GM23338 (cell line): ENCODE measurements around the gene CES3. TPM values are rescaled to one million over a fixed set of nuclear protein-coding genes. Genes with fewer than 3 reads are reported as not detected.

ENCODE experiments used
- ATAC-seq: fragments of 200-7000 bp; cut with Tn5 transposase; 3 replicates; pipeline ENCODE4 v1.9.1; 2020
- DNase-seq: peaks from one replicate; pipeline ENCODE4 v3.0.0-alpha.2; 2015; ENCODE audit warnings: low spot score
- H2AFZ ChIP-seq: fragments of 200-600 bp; sonication (generic); 2 replicates; pipeline ENCODE4 v1.8.0; 2016; ENCODE audit warnings: antibody characterized with exemption, mild to moderate bottlenecking, moderate library complexity
- H3F3A ChIP-seq: fragments of 200-600 bp; sonication (generic); replicated peaks from 2 replicates; pipeline ENCODE4 v1.8.0; 2017; ENCODE audit warnings: antibody characterized with exemption, mixed run types, low read depth
- H3K27ac ChIP-seq: fragments of 200-600 bp; sonication (generic); 2 replicates; pipeline ENCODE4 v1.6.1; 2016; ENCODE audit warnings: low read depth
- H3K27me3 ChIP-seq: fragments of 200-600 bp; sonication (generic); 2 replicates; pipeline ENCODE4 v1.8.0; 2016; ENCODE audit warnings: mild to moderate bottlenecking, mixed run types, moderate library complexity; ENCODE audit not compliant: insufficient read depth
- H3K36me3 ChIP-seq: fragments of 200-600 bp; sonication (generic); 2 replicates; pipeline ENCODE4 v1.8.0; 2016; ENCODE audit warnings: mild to moderate bottlenecking; ENCODE audit not compliant: insufficient read depth
- H3K4me1 ChIP-seq: fragments of 200-600 bp; sonication (generic); 2 replicates; pipeline ENCODE4 v1.8.0; 2016; ENCODE audit warnings: mild to moderate bottlenecking, moderate library complexity; ENCODE audit not compliant: insufficient read depth
- H3K4me2 ChIP-seq: fragments of 200-600 bp; sonication (generic); 2 replicates; pipeline ENCODE4 v1.7.1; 2017; ENCODE audit warnings: mixed run types
- H3K4me3 ChIP-seq: fragments of 200-600 bp; sonication (generic); 2 replicates; pipeline ENCODE4 v1.6.1; 2016; ENCODE audit warnings: mixed run types
- H3K79me2 ChIP-seq: fragments of 200-600 bp; sonication (generic); replicated peaks from 2 replicates; pipeline ENCODE4 v1.8.0; 2017; ENCODE audit warnings: mild to moderate bottlenecking; ENCODE audit not compliant: insufficient read depth
- H3K9me2 ChIP-seq: fragments of 200-600 bp; sonication (generic); 2 replicates; pipeline ENCODE4 v1.8.0; 2017; ENCODE audit not compliant: insufficient read depth
- H4K20me1 ChIP-seq: fragments of 200-600 bp; sonication (generic); replicated peaks from 2 replicates; pipeline ENCODE4 v1.8.0; 2017; ENCODE audit warnings: mild to moderate bottlenecking; ENCODE audit not compliant: insufficient read depth
- H3K27ac Mint-ChIP-seq: 2 replicates; pipeline ENCODE4 v1.8.0; 2020; ENCODE audit warnings: inconsistent platforms, mild to moderate bottlenecking, moderate library complexity, mixed read lengths
- H3K27me3 Mint-ChIP-seq: 3 replicates; pipeline ENCODE4 v1.8.0; 2022; ENCODE audit warnings: low read depth, mild to moderate bottlenecking, moderate library complexity, mixed read lengths, inconsistent platforms; ENCODE audit not compliant: insufficient read depth, poor library complexity
- H3K36me3 Mint-ChIP-seq: 3 replicates; pipeline ENCODE4 v1.8.0; 2021; ENCODE audit warnings: low read depth, mild to moderate bottlenecking, inconsistent platforms, moderate library complexity, mixed read lengths
- H3K4me1 Mint-ChIP-seq: 3 replicates; pipeline ENCODE4 v1.8.0; 2020; ENCODE audit warnings: mild to moderate bottlenecking, inconsistent platforms, mixed read lengths
- H3K4me3 Mint-ChIP-seq: 3 replicates; pipeline ENCODE4 v1.8.0; 2021; ENCODE audit warnings: moderate library complexity, mild to moderate bottlenecking, inconsistent platforms, mixed read lengths
- H3K9me3 Mint-ChIP-seq: 3 replicates; pipeline ENCODE4 v1.8.0; 2020; ENCODE audit warnings: moderate library complexity, mild to moderate bottlenecking, inconsistent platforms, mixed read lengths
- CREB1 ChIP-seq: fragments of 250-450 bp; sonication (Bioruptor Pico); IDR thresholded peaks from 2 replicates; pipeline ENCODE4 v1.5.0; 2020; ENCODE audit warnings: low read depth, mild to moderate bottlenecking, moderate library complexity
- EZH2 ChIP-seq: fragments of 200-600 bp; sonication (generic); IDR thresholded peaks from one replicate; pipeline ENCODE4 v1.8.0; 2017; ENCODE audit warnings: antibody characterized with exemption, mild to moderate bottlenecking, low read depth; ENCODE audit not compliant: unreplicated experiment
- EZH2phosphoT487 ChIP-seq: fragments of 200-600 bp; sonication (generic); IDR thresholded peaks from one replicate; pipeline ENCODE4 v1.8.1; 2018; ENCODE audit warnings: antibody characterized with exemption; ENCODE audit not compliant: unreplicated experiment
- JUNB ChIP-seq: IDR thresholded peaks from one replicate; pipeline ENCODE4 v1.6.1; 2016; ENCODE audit warnings: antibody characterized with exemption; ENCODE audit not compliant: unreplicated experiment
- NANOG ChIP-seq: IDR thresholded peaks from 2 replicates; pipeline ENCODE4 v1.6.1; 2016; ENCODE audit warnings: antibody characterized with exemption, borderline replicate concordance
- POLR2AphosphoS5 ChIP-seq: IDR thresholded peaks from 2 replicates; pipeline ENCODE4 v1.6.1; 2016; ENCODE audit warnings: antibody characterized with exemption, low read depth
- STAT1 ChIP-seq: IDR thresholded peaks from one replicate; pipeline ENCODE4 v1.6.1; 2016; ENCODE audit warnings: antibody characterized with exemption; ENCODE audit not compliant: unreplicated experiment
- ZNF114 ChIP-seq: fragments of 250-450 bp; sonication (Bioruptor Pico); IDR thresholded peaks from 2 replicates; pipeline ENCODE4 v1.5.0; 2020; ENCODE audit warnings: mild to moderate bottlenecking, moderate library complexity
- ZNF331 ChIP-seq: fragments of 250-450 bp; sonication (Bioruptor Pico); IDR thresholded peaks from 2 replicates; pipeline ENCODE4 v1.5.0; 2020; ENCODE audit warnings: low read depth, mild to moderate bottlenecking, moderate library complexity
- polyA plus RNA-seq: library from polyadenylated mRNA; unstranded; fragments of >200 nt; fragmentation: Nextera tagmentation; extraction: Ambion mirVana; gene quantifications from 2 replicates; pipeline ENCODE4 v1.2.1, GENCODE V29; 2016
- total RNA-seq: library from RNA; depleted of rRNA; stranded (reverse); fragments of >200 nt; shearing (Covaris generic); gene quantifications from 2 replicates; pipeline ENCODE4 v1.2.3, GENCODE V29; 2014
- TF ChIP-seq, protein P1 (sequence below), 2 experiments: fragments of 200-600 bp in 1 of 2; sonication (generic) in 1 of 2; conservative IDR thresholded peaks; 2 replicates each; pipeline versions ENCODE4 v1.5.1 to v1.6.1; 2016 to 2017; ENCODE audit warnings: antibody characterized with exemption in 2 of 2, low read depth in 2 of 2, mild to moderate bottlenecking in 2 of 2, moderate library complexity in 1 of 2
- TF ChIP-seq, protein P2 (sequence below): IDR thresholded peaks from one replicate; pipeline ENCODE4 v1.6.1; 2018; ENCODE audit warnings: antibody characterized with exemption; ENCODE audit not compliant: unreplicated experiment
- TF ChIP-seq, protein P3 (sequence below): fragments of 250-450 bp; sonication (Bioruptor Pico); IDR thresholded peaks from 2 replicates; pipeline ENCODE4 v1.5.0; 2020; ENCODE audit warnings: mild to moderate bottlenecking, moderate library complexity
- TF ChIP-seq, protein P4 (sequence below): IDR thresholded peaks from 2 replicates; pipeline ENCODE4 v1.6.1; 2016; ENCODE audit warnings: antibody characterized with exemption

The CES3 gene
- total and polyA plus RNA-seq, 2 experiments from 2014 or later = 0.55 to 1.0 TPM

DNA sequence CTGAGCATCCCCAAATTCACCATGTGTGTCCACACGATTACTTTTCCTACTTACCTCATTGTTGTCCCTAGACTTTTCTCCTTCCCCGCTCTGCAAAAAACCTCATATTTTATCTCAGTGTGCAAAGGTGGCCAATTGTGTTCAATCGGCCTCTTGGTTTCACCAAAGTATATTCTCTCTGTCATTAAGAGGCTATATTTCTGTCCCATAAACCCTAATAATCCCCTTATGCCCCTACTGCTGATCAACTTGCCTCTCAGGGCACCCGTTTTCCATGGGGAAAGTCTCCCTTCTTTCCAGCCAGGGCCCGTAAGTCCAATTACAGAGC, 14.1 kb upstream of the CES3 start:
- TF ChIP-seq ZNF331 (CRISPR knock-in tag) (no peak), POLR2AphosphoS5 (no peak), CREB1 (CRISPR knock-in tag) (no peak), STAT1 (no peak), ZNF114 (CRISPR knock-in tag) (no peak), EZH2phosphoT487 (no peak), JUNB (no peak), NANOG (no peak), EZH2 (no peak)
- TF ChIP-seq, protein P1, sequence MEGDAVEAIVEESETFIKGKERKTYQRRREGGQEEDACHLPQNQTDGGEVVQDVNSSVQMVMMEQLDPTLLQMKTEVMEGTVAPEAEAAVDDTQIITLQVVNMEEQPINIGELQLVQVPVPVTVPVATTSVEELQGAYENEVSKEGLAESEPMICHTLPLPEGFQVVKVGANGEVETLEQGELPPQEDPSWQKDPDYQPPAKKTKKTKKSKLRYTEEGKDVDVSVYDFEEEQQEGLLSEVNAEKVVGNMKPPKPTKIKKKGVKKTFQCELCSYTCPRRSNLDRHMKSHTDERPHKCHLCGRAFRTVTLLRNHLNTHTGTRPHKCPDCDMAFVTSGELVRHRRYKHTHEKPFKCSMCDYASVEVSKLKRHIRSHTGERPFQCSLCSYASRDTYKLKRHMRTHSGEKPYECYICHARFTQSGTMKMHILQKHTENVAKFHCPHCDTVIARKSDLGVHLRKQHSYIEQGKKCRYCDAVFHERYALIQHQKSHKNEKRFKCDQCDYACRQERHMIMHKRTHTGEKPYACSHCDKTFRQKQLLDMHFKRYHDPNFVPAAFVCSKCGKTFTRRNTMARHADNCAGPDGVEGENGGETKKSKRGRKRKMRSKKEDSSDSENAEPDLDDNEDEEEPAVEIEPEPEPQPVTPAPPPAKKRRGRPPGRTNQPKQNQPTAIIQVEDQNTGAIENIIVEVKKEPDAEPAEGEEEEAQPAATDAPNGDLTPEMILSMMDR (conservative IDR thresholded peaks at IDR 0.05; ENCODE audit: low read depth in 2 of 2) = no peak
- TF ChIP-seq, protein P2, sequence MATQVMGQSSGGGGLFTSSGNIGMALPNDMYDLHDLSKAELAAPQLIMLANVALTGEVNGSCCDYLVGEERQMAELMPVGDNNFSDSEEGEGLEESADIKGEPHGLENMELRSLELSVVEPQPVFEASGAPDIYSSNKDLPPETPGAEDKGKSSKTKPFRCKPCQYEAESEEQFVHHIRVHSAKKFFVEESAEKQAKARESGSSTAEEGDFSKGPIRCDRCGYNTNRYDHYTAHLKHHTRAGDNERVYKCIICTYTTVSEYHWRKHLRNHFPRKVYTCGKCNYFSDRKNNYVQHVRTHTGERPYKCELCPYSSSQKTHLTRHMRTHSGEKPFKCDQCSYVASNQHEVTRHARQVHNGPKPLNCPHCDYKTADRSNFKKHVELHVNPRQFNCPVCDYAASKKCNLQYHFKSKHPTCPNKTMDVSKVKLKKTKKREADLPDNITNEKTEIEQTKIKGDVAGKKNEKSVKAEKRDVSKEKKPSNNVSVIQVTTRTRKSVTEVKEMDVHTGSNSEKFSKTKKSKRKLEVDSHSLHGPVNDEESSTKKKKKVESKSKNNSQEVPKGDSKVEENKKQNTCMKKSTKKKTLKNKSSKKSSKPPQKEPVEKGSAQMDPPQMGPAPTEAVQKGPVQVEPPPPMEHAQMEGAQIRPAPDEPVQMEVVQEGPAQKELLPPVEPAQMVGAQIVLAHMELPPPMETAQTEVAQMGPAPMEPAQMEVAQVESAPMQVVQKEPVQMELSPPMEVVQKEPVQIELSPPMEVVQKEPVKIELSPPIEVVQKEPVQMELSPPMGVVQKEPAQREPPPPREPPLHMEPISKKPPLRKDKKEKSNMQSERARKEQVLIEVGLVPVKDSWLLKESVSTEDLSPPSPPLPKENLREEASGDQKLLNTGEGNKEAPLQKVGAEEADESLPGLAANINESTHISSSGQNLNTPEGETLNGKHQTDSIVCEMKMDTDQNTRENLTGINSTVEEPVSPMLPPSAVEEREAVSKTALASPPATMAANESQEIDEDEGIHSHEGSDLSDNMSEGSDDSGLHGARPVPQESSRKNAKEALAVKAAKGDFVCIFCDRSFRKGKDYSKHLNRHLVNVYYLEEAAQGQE = no peak
- TF ChIP-seq, protein P3, sequence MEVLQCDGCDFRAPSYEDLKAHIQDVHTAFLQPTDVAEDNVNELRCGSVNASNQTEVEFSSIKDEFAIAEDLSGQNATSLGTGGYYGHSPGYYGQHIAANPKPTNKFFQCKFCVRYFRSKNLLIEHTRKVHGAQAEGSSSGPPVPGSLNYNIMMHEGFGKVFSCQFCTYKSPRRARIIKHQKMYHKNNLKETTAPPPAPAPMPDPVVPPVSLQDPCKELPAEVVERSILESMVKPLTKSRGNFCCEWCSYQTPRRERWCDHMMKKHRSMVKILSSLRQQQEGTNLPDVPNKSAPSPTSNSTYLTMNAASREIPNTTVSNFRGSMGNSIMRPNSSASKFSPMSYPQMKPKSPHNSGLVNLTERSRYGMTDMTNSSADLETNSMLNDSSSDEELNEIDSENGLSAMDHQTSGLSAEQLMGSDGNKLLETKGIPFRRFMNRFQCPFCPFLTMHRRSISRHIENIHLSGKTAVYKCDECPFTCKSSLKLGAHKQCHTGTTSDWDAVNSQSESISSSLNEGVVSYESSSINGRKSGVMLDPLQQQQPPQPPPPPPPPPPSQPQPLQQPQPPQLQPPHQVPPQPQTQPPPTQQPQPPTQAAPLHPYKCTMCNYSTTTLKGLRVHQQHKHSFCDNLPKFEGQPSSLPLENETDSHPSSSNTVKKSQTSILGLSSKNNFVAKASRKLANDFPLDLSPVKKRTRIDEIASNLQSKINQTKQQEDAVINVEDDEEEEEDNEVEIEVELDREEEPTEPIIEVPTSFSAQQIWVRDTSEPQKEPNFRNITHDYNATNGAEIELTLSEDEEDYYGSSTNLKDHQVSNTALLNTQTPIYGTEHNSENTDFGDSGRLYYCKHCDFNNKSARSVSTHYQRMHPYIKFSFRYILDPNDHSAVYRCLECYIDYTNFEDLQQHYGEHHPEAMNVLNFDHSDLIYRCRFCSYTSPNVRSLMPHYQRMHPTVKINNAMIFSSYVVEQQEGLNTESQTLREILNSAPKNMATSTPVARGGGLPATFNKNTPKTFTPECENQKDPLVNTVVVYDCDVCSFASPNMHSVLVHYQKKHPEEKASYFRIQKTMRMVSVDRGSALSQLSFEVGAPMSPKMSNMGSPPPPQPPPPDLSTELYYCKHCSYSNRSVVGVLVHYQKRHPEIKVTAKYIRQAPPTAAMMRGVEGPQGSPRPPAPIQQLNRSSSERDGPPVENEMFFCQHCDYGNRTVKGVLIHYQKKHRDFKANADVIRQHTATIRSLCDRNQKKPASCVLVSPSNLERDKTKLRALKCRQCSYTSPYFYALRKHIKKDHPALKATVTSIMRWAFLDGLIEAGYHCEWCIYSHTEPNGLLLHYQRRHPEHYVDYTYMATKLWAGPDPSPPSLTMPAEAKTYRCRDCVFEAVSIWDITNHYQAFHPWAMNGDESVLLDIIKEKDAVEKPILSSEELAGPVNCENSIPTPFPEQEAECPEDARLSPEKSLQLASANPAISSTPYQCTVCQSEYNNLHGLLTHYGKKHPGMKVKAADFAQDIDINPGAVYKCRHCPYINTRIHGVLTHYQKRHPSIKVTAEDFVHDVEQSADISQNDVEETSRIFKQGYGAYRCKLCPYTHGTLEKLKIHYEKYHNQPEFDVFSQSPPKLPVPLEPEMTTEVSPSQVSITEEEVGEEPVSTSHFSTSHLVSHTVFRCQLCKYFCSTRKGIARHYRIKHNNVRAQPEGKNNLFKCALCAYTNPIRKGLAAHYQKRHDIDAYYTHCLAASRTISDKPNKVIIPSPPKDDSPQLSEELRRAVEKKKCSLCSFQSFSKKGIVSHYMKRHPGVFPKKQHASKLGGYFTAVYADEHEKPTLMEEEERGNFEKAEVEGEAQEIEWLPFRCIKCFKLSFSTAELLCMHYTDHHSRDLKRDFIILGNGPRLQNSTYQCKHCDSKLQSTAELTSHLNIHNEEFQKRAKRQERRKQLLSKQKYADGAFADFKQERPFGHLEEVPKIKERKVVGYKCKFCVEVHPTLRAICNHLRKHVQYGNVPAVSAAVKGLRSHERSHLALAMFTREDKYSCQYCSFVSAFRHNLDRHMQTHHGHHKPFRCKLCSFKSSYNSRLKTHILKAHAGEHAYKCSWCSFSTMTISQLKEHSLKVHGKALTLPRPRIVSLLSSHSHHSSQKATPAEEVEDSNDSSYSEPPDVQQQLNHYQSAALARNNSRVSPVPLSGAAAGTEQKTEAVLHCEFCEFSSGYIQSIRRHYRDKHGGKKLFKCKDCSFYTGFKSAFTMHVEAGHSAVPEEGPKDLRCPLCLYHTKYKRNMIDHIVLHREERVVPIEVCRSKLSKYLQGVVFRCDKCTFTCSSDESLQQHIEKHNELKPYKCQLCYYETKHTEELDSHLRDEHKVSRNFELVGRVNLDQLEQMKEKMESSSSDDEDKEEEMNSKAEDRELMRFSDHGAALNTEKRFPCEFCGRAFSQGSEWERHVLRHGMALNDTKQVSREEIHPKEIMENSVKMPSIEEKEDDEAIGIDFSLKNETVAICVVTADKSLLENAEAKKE (CRISPR knock-in tag) = no peak
- TF ChIP-seq, protein P4, sequence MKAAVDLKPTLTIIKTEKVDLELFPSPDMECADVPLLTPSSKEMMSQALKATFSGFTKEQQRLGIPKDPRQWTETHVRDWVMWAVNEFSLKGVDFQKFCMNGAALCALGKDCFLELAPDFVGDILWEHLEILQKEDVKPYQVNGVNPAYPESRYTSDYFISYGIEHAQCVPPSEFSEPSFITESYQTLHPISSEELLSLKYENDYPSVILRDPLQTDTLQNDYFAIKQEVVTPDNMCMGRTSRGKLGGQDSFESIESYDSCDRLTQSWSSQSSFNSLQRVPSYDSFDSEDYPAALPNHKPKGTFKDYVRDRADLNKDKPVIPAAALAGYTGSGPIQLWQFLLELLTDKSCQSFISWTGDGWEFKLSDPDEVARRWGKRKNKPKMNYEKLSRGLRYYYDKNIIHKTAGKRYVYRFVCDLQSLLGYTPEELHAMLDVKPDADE = no peak

More for the DNA sequence above, 14.1 kb upstream of the CES3 start:
- no peaks in the 10 kb centered on the region for H3K36me3 ChIP-seq
- H3K79me2 ChIP-seq = no peaks in the 10 kb centered on the region
- Mint-ChIP-seq H3K9me3 (peaks cover 9% of the 10 kb centered on the region; the same call in 2 of the 3 replicates), H3K27me3 (peaks cover 36% of the 10 kb centered on the region), H3K4me3 (0 out of 3 replicates have a peak overlapping the region, but pooled peaks have one; percentile 66), H3K4me1 (no peaks in the 10 kb centered on the region; the same call in 2 of the 3 replicates), H3K36me3 (peaks cover 14% of the 10 kb centered on the region), H3K27ac (no peak overlapping the region)
- ATAC-seq = no peak
- no peak overlapping the region for H3K4me3 ChIP-seq
- H3F3A ChIP-seq = no peaks in the 10 kb centered on the region
- peaks cover 45% of the 10 kb centered on the region for H3K27me3 ChIP-seq
- no peak overlapping the region for H3K4me2 ChIP-seq
- H4K20me1 ChIP-seq = no peaks in the 10 kb centered on the region
- H3K4me1 ChIP-seq = peaks cover 3% of the 10 kb centered on the region; the same call in 1 of the 2 replicates
- H3K9me2 ChIP-seq = no peaks in the 10 kb centered on the region
- no peak overlapping the region for H3K27ac ChIP-seq
- no peak for DNase-seq
- no peak overlapping the region for H2AFZ ChIP-seq
